ENCODE measurements around the gene TMEM161A.

The TMEM161A gene

DNA sequence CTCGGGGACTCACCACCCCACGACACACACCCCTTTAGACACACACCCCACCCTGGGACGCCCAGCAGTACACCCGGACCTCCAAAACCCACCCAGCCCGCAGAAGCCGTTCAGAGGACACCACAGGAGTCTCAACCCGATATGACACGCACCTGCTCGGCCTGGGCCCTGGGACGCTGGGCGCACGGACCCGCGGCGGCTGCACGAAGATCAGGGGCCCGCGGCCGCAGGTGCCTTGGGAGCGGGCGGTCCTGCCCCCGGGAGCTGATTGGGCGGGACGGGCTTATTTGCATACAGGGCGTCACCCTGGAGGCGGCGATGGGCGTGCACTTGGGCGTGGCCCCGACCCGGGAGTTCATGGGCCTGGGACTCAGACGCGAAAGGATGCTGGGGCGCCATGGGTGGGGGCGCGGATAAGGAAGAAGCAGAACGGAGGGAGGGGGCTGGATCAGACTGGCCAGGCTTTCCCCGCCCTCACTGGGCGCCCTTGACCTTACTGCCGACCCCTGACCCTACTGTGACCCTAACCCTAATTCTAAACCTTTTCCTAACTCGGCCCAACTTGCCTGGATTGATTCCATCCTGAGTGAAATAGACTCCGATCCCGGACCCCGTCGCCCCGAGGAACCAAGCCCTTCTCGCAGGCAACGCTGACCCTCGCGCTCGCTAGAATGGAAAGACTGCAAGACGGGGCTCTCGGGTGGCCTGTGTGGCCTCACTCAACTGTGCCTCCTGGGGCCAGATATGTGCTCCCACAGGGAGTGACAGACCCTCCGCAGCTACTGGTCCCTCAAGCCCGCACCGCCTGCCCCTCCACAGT, 32.0 kb upstream of the TMEM161A start, which contains the start of gene MEF2B:
TSS of gene MEF2B (minus strand) at position 211 of the 820 bp plus-strand sequence. CDS start 19,528 bp downstream, outside the sequence.
- Histone ChIP-seq H3K27ac (ENCODE audit: low read length) (no peak within 1 kb of the TSS), H3K27me3 (ENCODE audit: control insufficient read depth in 1 of 2, insufficient read depth in 2 of 2, low read length in 2 of 2) (peaks cover 8 to 10% of the 10 kb centered on the region in 2 donors), H3K4me1 (ENCODE audit: control insufficient read depth, insufficient read depth, low read length) (peaks cover 14% of the 10 kb centered on the region), H3K9me3 (ENCODE audit: control insufficient read depth in 2 of 2, low read length in 2 of 2) (no peaks in the 10 kb centered on the region), H3K36me3 (ENCODE audit: control insufficient read depth in 2 of 2, insufficient read depth in 2 of 2, low read length in 2 of 2) (peaks cover 0 to 3% of the 10 kb centered on the region in 2 donors), H3K9ac (ENCODE audit: low read length in 2 of 2) (no peak within 1 kb of the TSS), H3K4me3 (ENCODE audit: low read length in 2 of 2) (peak within 1 kb of the TSS in 1 of 2 donors; percentile 57)

- Histone ChIP-seq H3K4me1 (ENCODE audit: control insufficient read depth, insufficient read depth, low read length) (peaks cover 11% of the 10 kb centered on the region), H3K27me3 (ENCODE audit: control insufficient read depth in 1 of 2, insufficient read depth in 2 of 2, low read length in 2 of 2) (peaks cover 8 to 10% of the 10 kb centered on the region in 2 donors), H3K27ac (ENCODE audit: low read length) (no peak overlapping the region), H3K4me3 (ENCODE audit: low read length in 2 of 2) (peak overlapping the region in 1 of 2 donors; percentile 57), H3K9me3 (ENCODE audit: control insufficient read depth in 2 of 2, low read length in 2 of 2) (no peaks in the 10 kb centered on the region), H3K36me3 (ENCODE audit: control insufficient read depth in 2 of 2, insufficient read depth in 2 of 2, low read length in 2 of 2) (peaks cover 0 to 3% of the 10 kb centered on the region in 2 donors), H3K9ac (ENCODE audit: low read length in 2 of 2) (no peak overlapping the region)
Observed at GRCh38 chr19:19169236-19170052, 31.2 kb upstream of the TMEM161A start.

DNA sequence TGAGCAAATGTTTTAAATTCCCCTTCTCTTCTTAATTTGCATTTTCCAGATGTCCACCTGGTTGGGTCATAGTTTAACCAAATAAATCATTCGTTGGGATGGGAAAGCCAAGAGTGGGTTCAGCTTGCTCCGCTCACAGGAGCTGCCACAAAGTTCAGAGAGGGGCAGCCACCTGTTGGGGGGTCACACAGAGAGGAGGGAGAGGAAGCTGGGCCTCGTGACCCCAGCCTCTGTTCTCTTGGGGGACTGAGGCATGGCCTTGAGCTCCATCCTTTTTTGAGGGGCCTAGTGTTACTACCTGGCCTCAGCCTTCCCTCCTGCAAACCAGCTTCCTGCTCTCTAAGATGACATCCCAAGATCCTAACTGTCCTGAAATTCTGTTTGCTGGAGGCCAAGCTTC, 29.3 kb upstream of the TMEM161A start:
- Histone ChIP-seq H3K4me1 (ENCODE audit: control insufficient read depth, insufficient read depth, low read length) (peaks cover 11% of the 10 kb centered on the region), H3K9me3 (ENCODE audit: control insufficient read depth in 2 of 2, low read length in 2 of 2) (no peaks in the 10 kb centered on the region), H3K27ac (ENCODE audit: low read length) (no peak overlapping the region), H3K27me3 (ENCODE audit: control insufficient read depth in 1 of 2, insufficient read depth in 2 of 2, low read length in 2 of 2) (peaks cover 8 to 10% of the 10 kb centered on the region in 2 donors), H3K9ac (ENCODE audit: low read length in 2 of 2) (no peak overlapping the region), H3K36me3 (ENCODE audit: control insufficient read depth in 2 of 2, insufficient read depth in 2 of 2, low read length in 2 of 2) (peaks cover 0 to 3% of the 10 kb centered on the region in 2 donors), H3K4me3 (ENCODE audit: low read length in 2 of 2) (no peak overlapping the region)

GRCh38 chr19:19165396-19165795, 27.1 kb upstream of the TMEM161A start:
- Histone ChIP-seq H3K9me3 (ENCODE audit: control insufficient read depth in 2 of 2, low read length in 2 of 2) (no peaks in the 10 kb centered on the region), H3K27me3 (ENCODE audit: control insufficient read depth in 1 of 2, insufficient read depth in 2 of 2, low read length in 2 of 2) (peaks cover 5 to 6% of the 10 kb centered on the region in 2 donors), H3K27ac (ENCODE audit: low read length) (no peak overlapping the region), H3K4me1 (ENCODE audit: control insufficient read depth, insufficient read depth, low read length) (peaks cover 8% of the 10 kb centered on the region), H3K4me3 (ENCODE audit: low read length in 2 of 2) (no peak overlapping the region), H3K36me3 (ENCODE audit: control insufficient read depth in 2 of 2, insufficient read depth in 2 of 2, low read length in 2 of 2) (peaks cover 0 to 3% of the 10 kb centered on the region in 2 donors), H3K9ac (ENCODE audit: low read length in 2 of 2) (no peak overlapping the region)

GRCh38 chr19:19162495-19162894, 24.2 kb upstream of the TMEM161A start:
- Histone ChIP-seq H3K4me3 (ENCODE audit: low read length in 2 of 2) (no peak overlapping the region), H3K27me3 (ENCODE audit: control insufficient read depth in 1 of 2, insufficient read depth in 2 of 2, low read length in 2 of 2) (no peaks in the 10 kb centered on the region), H3K9ac (ENCODE audit: low read length in 2 of 2) (no peak overlapping the region), H3K9me3 (ENCODE audit: control insufficient read depth in 2 of 2, low read length in 2 of 2) (no peaks in the 10 kb centered on the region), H3K4me1 (ENCODE audit: control insufficient read depth, insufficient read depth, low read length) (no peaks in the 10 kb centered on the region), H3K27ac (ENCODE audit: low read length) (no peak overlapping the region), H3K36me3 (ENCODE audit: control insufficient read depth in 2 of 2, insufficient read depth in 2 of 2, low read length in 2 of 2) (peaks cover 0 to 3% of the 10 kb centered on the region in 2 donors)

DNA sequence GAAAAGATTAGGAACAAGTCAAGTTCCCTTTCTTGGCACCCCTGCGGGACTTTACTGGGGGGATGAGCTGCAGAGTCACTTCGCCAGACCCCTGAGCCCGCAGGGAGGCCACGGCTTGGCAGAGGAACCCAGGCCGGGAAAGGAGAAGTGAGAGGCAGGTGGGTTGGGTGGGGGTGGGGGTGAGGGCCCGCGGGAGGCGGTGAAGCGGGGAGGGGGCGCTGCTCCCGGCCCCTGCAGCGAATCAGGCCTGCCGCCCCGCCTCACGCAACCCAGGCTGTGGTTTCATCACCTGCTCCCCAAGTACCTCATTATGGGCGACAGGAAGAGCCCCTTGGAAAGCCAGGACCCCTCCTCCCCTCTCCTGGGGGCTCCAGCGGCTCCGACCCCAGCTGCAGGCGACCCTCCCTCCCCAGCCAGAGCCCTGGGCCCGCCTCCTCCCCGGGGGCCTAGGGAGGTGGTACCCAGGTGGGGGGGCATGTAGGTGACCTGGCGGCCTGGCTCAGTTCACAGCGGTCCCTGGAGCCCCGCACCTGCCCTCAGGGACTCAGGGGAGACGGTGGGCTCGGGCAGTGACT, 22.3 kb upstream of the TMEM161A start:
- H3K36me3 ChIP-seq (ENCODE audit: control insufficient read depth in 2 of 2, insufficient read depth in 2 of 2, low read length in 2 of 2), result peaks cover 0 to 1% of the 10 kb centered on the region in 2 donors
- no peaks in the 10 kb centered on the region for H3K4me1 ChIP-seq (ENCODE audit: control insufficient read depth, insufficient read depth, low read length)
- no peak overlapping the region for H3K4me3 ChIP-seq (ENCODE audit: low read length in 2 of 2)
- no peaks in the 10 kb centered on the region for H3K9me3 ChIP-seq (ENCODE audit: control insufficient read depth in 2 of 2, low read length in 2 of 2)
- H3K9ac ChIP-seq (ENCODE audit: low read length in 2 of 2), result no peak overlapping the region
- no peaks in the 10 kb centered on the region for H3K27me3 ChIP-seq (ENCODE audit: control insufficient read depth in 1 of 2, insufficient read depth in 2 of 2, low read length in 2 of 2)
- no peak overlapping the region for H3K27ac ChIP-seq (ENCODE audit: low read length)

DNA sequence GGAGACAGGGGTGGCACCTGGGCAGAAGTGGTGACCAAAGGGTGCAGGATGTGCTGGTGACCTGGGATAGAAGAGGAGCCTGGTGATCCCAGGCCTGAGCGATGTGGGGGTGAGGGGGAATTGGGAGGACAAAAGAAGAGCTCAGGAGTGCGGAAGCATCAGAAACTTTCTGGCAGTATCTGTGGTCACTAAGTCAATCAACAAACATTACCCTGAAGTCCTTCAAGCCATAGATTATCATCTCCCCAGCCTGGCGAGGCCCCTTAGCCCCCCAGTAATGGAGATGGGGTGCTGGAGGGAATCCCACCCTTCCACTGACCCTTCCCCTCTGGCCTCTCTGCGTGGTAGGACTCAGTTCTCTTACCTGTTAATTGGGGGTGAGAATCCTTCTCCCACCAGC, 21.3 kb upstream of the TMEM161A start:
- Histone ChIP-seq H3K27ac (ENCODE audit: low read length) (no peak overlapping the region), H3K4me3 (ENCODE audit: low read length in 2 of 2) (no peak overlapping the region), H3K27me3 (ENCODE audit: control insufficient read depth in 1 of 2, insufficient read depth in 2 of 2, low read length in 2 of 2) (no peaks in the 10 kb centered on the region), H3K9me3 (ENCODE audit: control insufficient read depth in 2 of 2, low read length in 2 of 2) (no peaks in the 10 kb centered on the region), H3K36me3 (ENCODE audit: control insufficient read depth in 2 of 2, insufficient read depth in 2 of 2, low read length in 2 of 2) (no peaks in the 10 kb centered on the region), H3K4me1 (ENCODE audit: control insufficient read depth, insufficient read depth, low read length) (no peaks in the 10 kb centered on the region), H3K9ac (ENCODE audit: low read length in 2 of 2) (no peak overlapping the region)

DNA sequence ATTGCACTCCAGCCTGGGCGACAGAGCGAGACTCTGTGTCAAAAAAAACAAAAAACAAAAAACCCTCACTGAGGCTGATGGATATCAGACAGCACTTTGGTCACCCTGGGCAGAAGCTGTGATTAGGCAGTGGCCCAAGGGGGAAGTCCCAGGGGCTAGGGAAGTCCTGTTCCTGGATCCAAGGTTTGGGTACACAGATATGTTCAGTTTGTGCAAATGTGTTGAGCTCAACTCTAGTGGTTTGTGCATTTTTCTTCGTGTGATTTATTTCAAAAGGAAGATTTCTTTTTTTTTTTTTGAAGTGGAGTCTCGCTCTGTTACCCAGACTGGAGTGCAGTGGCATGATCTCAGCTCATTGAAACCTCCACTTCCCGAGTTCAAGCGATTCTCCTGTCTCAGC, 19.5 kb upstream of the TMEM161A start:
- H3K9me3 ChIP-seq (ENCODE audit: control insufficient read depth in 2 of 2, low read length in 2 of 2), result no peaks in the 10 kb centered on the region
- no peak overlapping the region for H3K27ac ChIP-seq (ENCODE audit: low read length)
- H3K4me3 ChIP-seq (ENCODE audit: low read length in 2 of 2), result no peak overlapping the region
- no peaks in the 10 kb centered on the region for H3K36me3 ChIP-seq (ENCODE audit: control insufficient read depth in 2 of 2, insufficient read depth in 2 of 2, low read length in 2 of 2)
- no peaks in the 10 kb centered on the region for H3K4me1 ChIP-seq (ENCODE audit: control insufficient read depth, insufficient read depth, low read length)
- H3K9ac ChIP-seq (ENCODE audit: low read length in 2 of 2), result no peak overlapping the region
- no peaks in the 10 kb centered on the region for H3K27me3 ChIP-seq (ENCODE audit: control insufficient read depth in 1 of 2, insufficient read depth in 2 of 2, low read length in 2 of 2)

GRCh38 chr19:19155495-19156219, 17.4 kb upstream of the TMEM161A start:
- no peak overlapping the region for H3K4me3 ChIP-seq (ENCODE audit: low read length in 2 of 2)
- H3K4me1 ChIP-seq (ENCODE audit: control insufficient read depth, insufficient read depth, low read length), result no peaks in the 10 kb centered on the region
- no peaks in the 10 kb centered on the region for H3K9me3 ChIP-seq (ENCODE audit: control insufficient read depth in 2 of 2, low read length in 2 of 2)
- no peaks in the 10 kb centered on the region for H3K36me3 ChIP-seq (ENCODE audit: control insufficient read depth in 2 of 2, insufficient read depth in 2 of 2, low read length in 2 of 2)
- H3K27ac ChIP-seq (ENCODE audit: low read length), result no peak overlapping the region
- no peak overlapping the region for H3K9ac ChIP-seq (ENCODE audit: low read length in 2 of 2)
- H3K27me3 ChIP-seq (ENCODE audit: control insufficient read depth in 1 of 2, insufficient read depth in 2 of 2, low read length in 2 of 2), result no peaks in the 10 kb centered on the region

Data from stomach smooth muscle (tissue), 2 donors.